Activated gamma-delta T cell treated with Interleukin-2 at 50 U/mL for 16 hours (primary cell): ENCODE measurements around the gene LRRC8B.
"Not testable (repeated sequence)": the region's sequence is repeated elsewhere in the genome, so short reads cannot be mapped to it uniquely, and the experiment has no call there.

Source experiments
- DNase-seq: peaks from one replicate; pipeline ENCODE4 v3.0.0-alpha.2; 2020

LRRC8B gene

GRCh38 chr1:89609781-89610456 is 85.3 kb downstream of the LRRC8B start:
- DNase-seq, result peak; percentile 38

- DNase-seq, result peak; percentile 68
Observed at GRCh38 chr1:89610457-89611011, 85.9 kb downstream of the LRRC8B start.

- no peak for DNase-seq
Observed at GRCh38 chr1:89611721-89612120, 87.1 kb downstream of the LRRC8B start.

- no peak for DNase-seq
Observed at GRCh38 chr1:89613928-89614327, 89.3 kb downstream of the LRRC8B start.

- DNase-seq, result no peak
Observed at GRCh38 chr1:89615676-89616598, 91.3 kb downstream of the LRRC8B start.

- DNase-seq, result no peak
Observed at GRCh38 chr1:89616844-89617627, 92.4 kb downstream of the LRRC8B start.

- DNase-seq, result no peak
Observed at GRCh38 chr1:89620664-89621063, 96.0 kb downstream of the LRRC8B start.

- no peak for DNase-seq
Observed at GRCh38 chr1:89622895-89623294, 98.3 kb downstream of the LRRC8B start.

GRCh38 chr1:89624314-89624713 is 99.7 kb downstream of the LRRC8B start:
- DNase-seq, result no peak

- no peak for DNase-seq
Observed at GRCh38 chr1:89624715-89625323, 100.2 kb downstream of the LRRC8B start.

GRCh38 chr1:89627596-89627962 is 103.0 kb downstream of the LRRC8B start:
- DNase-seq, result no peak

- no peak for DNase-seq
Observed at GRCh38 chr1:89629146-89629545, 104.5 kb downstream of the LRRC8B start.

- not testable (repeated sequence) for DNase-seq
Observed at GRCh38 chr1:89629600-89629999, 105.0 kb downstream of the LRRC8B start.

- DNase-seq, result no peak
Observed at GRCh38 chr1:89630048-89630447, 105.4 kb downstream of the LRRC8B start.

- no peak for DNase-seq
Observed at GRCh38 chr1:89631816-89632656, 107.4 kb downstream of the LRRC8B start.

- peak; percentile 83 for DNase-seq
Observed at GRCh38 chr1:89632657-89633247, 108.1 kb downstream of the LRRC8B start, which contains the start of gene LRRC8C. Gene LRRC8C, plus strand, starts transcription at chr1:89633120. Its CDS starts 53,354 bp downstream, at chr1:89686474.

GRCh38 chr1:89633248-89633799 is 108.7 kb downstream of the LRRC8B start:
- peak; percentile 57 for DNase-seq

- DNase-seq, result no peak
Observed at GRCh38 chr1:89633800-89634625, 109.4 kb downstream of the LRRC8B start.
